ENCODE measurements around the gene TEX44. TPM values are rescaled to one million over a fixed set of nuclear protein-coding genes. Genes with fewer than 3 reads are reported as not detected.

Gene TEX44
- polyA plus RNA-seq, 1 donor from 2014 or later = not detected

DNA sequence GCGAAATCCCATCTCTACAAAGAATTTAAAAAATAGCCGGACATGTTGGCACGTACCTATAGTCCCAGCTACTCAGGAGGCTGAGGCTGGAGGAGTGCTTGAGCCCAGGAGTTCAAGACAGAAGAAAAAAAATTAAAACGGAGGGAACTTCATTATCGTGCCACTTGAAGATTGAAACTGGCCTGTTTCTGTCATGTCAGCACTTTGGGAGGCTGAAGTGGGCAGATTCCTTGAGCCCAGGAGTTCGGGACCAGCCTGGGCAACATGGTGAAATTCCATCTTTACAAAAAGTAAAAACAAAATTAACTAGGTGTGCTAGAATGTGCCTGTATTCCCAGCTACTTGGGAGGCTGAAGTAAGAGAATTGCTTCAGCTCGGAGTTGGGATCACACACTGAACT lies 3.0 kb upstream of the TEX44 start:
- H3K4me2 ChIP-seq (ENCODE audit: low read length) = no peak overlapping the region
- H4K20me1 ChIP-seq (ENCODE audit: insufficient read depth) = no peaks in the 10 kb centered on the region
- H3K9me3 ChIP-seq (ENCODE audit: low read length) = no peaks in the 10 kb centered on the region
- TF ChIP-seq TAF1 (IDR thresholded peaks at IDR 0.05; ENCODE audit: low read depth) = no peak
- no peak for TF ChIP-seq RAD21 (conservative IDR thresholded peaks at IDR 0.05)
- no peak for TF ChIP-seq SMC3 (conservative IDR thresholded peaks at IDR 0.05; ENCODE audit: poor library complexity)
- no peak for TF ChIP-seq EZH2 (IDR thresholded peaks at IDR 0.05; ENCODE audit: borderline replicate concordance, insufficient read depth, low read length, poor library complexity, severe bottlenecking)
- TF ChIP-seq EP300 (conservative IDR thresholded peaks at IDR 0.05; ENCODE audit: poor library complexity, severe bottlenecking) = no peak
- TF ChIP-seq, protein P1, sequence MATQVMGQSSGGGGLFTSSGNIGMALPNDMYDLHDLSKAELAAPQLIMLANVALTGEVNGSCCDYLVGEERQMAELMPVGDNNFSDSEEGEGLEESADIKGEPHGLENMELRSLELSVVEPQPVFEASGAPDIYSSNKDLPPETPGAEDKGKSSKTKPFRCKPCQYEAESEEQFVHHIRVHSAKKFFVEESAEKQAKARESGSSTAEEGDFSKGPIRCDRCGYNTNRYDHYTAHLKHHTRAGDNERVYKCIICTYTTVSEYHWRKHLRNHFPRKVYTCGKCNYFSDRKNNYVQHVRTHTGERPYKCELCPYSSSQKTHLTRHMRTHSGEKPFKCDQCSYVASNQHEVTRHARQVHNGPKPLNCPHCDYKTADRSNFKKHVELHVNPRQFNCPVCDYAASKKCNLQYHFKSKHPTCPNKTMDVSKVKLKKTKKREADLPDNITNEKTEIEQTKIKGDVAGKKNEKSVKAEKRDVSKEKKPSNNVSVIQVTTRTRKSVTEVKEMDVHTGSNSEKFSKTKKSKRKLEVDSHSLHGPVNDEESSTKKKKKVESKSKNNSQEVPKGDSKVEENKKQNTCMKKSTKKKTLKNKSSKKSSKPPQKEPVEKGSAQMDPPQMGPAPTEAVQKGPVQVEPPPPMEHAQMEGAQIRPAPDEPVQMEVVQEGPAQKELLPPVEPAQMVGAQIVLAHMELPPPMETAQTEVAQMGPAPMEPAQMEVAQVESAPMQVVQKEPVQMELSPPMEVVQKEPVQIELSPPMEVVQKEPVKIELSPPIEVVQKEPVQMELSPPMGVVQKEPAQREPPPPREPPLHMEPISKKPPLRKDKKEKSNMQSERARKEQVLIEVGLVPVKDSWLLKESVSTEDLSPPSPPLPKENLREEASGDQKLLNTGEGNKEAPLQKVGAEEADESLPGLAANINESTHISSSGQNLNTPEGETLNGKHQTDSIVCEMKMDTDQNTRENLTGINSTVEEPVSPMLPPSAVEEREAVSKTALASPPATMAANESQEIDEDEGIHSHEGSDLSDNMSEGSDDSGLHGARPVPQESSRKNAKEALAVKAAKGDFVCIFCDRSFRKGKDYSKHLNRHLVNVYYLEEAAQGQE (IDR thresholded peaks at IDR 0.05; ENCODE audit: borderline replicate concordance) = no peak
- TF ChIP-seq, protein P2, sequence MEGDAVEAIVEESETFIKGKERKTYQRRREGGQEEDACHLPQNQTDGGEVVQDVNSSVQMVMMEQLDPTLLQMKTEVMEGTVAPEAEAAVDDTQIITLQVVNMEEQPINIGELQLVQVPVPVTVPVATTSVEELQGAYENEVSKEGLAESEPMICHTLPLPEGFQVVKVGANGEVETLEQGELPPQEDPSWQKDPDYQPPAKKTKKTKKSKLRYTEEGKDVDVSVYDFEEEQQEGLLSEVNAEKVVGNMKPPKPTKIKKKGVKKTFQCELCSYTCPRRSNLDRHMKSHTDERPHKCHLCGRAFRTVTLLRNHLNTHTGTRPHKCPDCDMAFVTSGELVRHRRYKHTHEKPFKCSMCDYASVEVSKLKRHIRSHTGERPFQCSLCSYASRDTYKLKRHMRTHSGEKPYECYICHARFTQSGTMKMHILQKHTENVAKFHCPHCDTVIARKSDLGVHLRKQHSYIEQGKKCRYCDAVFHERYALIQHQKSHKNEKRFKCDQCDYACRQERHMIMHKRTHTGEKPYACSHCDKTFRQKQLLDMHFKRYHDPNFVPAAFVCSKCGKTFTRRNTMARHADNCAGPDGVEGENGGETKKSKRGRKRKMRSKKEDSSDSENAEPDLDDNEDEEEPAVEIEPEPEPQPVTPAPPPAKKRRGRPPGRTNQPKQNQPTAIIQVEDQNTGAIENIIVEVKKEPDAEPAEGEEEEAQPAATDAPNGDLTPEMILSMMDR (IDR thresholded peaks at IDR 0.05; ENCODE audit: poor library complexity, severe bottlenecking) = no peak
- no peak for TF ChIP-seq MXI1 (conservative IDR thresholded peaks at IDR 0.05; ENCODE audit: poor library complexity, severe bottlenecking)
- no peak for TF ChIP-seq POLR2AphosphoS5 (IDR thresholded peaks at IDR 0.05)
- no peaks in the 10 kb centered on the region for H3K9me2 ChIP-seq (ENCODE audit: insufficient read depth, low read length)
- no peaks in the 10 kb centered on the region for H3K36me3 ChIP-seq (ENCODE audit: insufficient read depth, low read length)
- H3K9ac ChIP-seq (ENCODE audit: low read length) = no peak overlapping the region
- no peak overlapping the region for H3K4me3 ChIP-seq (ENCODE audit: low read length)
- no peaks in the 10 kb centered on the region for H3F3A ChIP-seq (ENCODE audit: insufficient read depth, low read length, poor library complexity, severe bottlenecking)
- no peak overlapping the region for H3K27ac ChIP-seq (ENCODE audit: low read length)
- H2AFZ ChIP-seq (ENCODE audit: low read depth, low read length) = no peak overlapping the region
- H3K79me2 ChIP-seq (replicated peaks; ENCODE audit: insufficient read depth, low read length) = no peaks in the 10 kb centered on the region
- H3K27me3 ChIP-seq (ENCODE audit: insufficient read depth, low read depth, low read length) = no peaks in the 10 kb centered on the region

DNA sequence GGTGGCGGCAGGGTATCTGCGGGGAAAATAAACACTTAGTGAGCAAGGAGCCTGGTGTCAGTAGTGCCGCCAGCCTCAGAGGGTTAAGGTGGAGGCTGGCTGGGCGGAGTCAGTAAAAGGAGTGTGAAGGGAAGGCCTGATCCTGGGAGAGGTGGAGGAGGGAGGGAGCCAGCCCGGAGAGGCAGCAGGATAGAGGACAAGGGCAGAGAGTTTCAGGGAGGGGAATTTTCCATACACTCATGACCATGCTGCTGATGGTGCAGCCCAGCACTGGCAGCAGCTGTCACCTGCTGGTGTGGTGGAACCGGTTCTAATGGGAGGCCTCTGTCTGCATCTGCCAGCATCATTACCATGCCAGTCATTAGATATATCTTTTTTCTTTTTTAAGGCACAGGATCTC lies 2.0 kb upstream of the TEX44 start:
- no peaks in the 10 kb centered on the region for H3K27me3 ChIP-seq (ENCODE audit: insufficient read depth, low read depth, low read length)
- no peaks in the 10 kb centered on the region for H3F3A ChIP-seq (ENCODE audit: insufficient read depth, low read length, poor library complexity, severe bottlenecking)
- no peaks in the 10 kb centered on the region for H3K36me3 ChIP-seq (ENCODE audit: insufficient read depth, low read length)
- no peak overlapping the region for H3K9ac ChIP-seq (ENCODE audit: low read length)
- TF ChIP-seq, protein P2 (IDR thresholded peaks at IDR 0.05; ENCODE audit: poor library complexity, severe bottlenecking) = no peak
- H4K20me1 ChIP-seq (ENCODE audit: insufficient read depth) = no peaks in the 10 kb centered on the region
- H3K4me2 ChIP-seq (ENCODE audit: low read length) = no peak overlapping the region
- H3K27ac ChIP-seq (ENCODE audit: low read length) = no peak overlapping the region
- H2AFZ ChIP-seq (ENCODE audit: low read depth, low read length) = no peak overlapping the region
- H3K4me3 ChIP-seq (ENCODE audit: low read length) = no peak overlapping the region
- H3K9me2 ChIP-seq (ENCODE audit: insufficient read depth, low read length) = no peaks in the 10 kb centered on the region
- H3K9me3 ChIP-seq (ENCODE audit: low read length) = no peaks in the 10 kb centered on the region
- no peaks in the 10 kb centered on the region for H3K79me2 ChIP-seq (replicated peaks; ENCODE audit: insufficient read depth, low read length)

Measured in neural cell (in vitro differentiated cells).